Measurements from ENCODE around the gene GREB1.

- no peak for TF ChIP-seq EP300 (IDR thresholded peaks at IDR 0.05)
- TF ChIP-seq CTCF (IDR thresholded peaks at IDR 0.05): no peak
- TF ChIP-seq POLR2A (IDR thresholded peaks at IDR 0.05): no peak
These were observed 95.4 kb downstream of the GREB1 start for GRCh38 chr2:11629215-11629614.

Measured in ovary (tissue), 3 donors.